Ovary (tissue), 3 donors: ENCODE data around the gene IDI1.

Experiments used
- CTCF ChIP-seq, 3 donors: fragments of 450-650 bp in 2 of 3; fragments of 200-600 bp in 1 of 3; IDR thresholded peaks; one replicate each; pipeline versions ENCODE4 v1.5.1 to v1.8.0; 2016 to 2022; ENCODE audit warnings: antibody characterized with exemption in 3 of 3, mild to moderate bottlenecking in 1 of 3
- EP300 ChIP-seq: sonication (generic); formaldehyde crosslinking; IDR thresholded peaks from one replicate; pipeline ENCODE4 v1.6.1; 2017; ENCODE audit warnings: antibody characterized with exemption
- POLR2A ChIP-seq: fragments of 450-650 bp; IDR thresholded peaks from one replicate; pipeline ENCODE4 v1.6.1; 2017; ENCODE audit warnings: antibody characterized with exemption, mild to moderate bottlenecking, moderate library complexity
- donor health status: DM: no; HTN: no; CAD: no.

DNA sequence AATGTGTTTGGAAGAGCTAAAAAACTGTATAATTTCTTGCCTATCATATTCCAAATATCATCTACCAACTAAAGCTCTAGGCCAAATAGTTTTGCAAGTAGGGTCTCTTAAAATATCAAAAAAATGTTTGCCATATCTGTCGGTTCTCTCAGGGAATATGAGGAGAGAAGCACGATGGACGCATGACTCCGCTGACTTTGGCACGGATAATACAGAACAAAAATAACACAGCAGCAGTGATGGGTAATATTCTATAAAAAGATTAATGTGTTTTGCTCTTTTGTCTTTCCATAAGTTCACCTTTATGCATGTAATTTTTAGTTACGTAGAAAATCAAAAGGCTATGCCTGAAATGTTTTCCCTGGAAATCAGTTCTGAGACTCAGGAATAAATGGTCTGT, 22.3 kb downstream of the IDI1 start:
- TF ChIP-seq POLR2A (no peak), CTCF (IDR thresholded peaks at IDR 0.05) (no peak), EP300 (no peak)
